Mesenchymal stem cell (in vitro differentiated cells and primary cell): ENCODE measurements around the gene MADD.
A peak's percentile ranks its signal among the peaks of the same experiment; 100 is the strongest.
"Not testable (repeated sequence)": the region's sequence is repeated elsewhere in the genome, so short reads cannot be mapped to it uniquely, and the experiment has no call there.

Experiments
- DNase-seq: peaks from one replicate; pipeline ENCODE4 v3.0.0-alpha.2; 2013
- H2AFZ ChIP-seq: one replicate; pipeline ENCODE4 v1.6.1; 2013; ENCODE audit warnings: low read depth, mild to moderate bottlenecking, control low read depth, inconsistent platforms, low read length, moderate library complexity
- H2AK5ac ChIP-seq: 2 replicates; pipeline ENCODE4 v1.6.1; 2013; ENCODE audit warnings: low read length, moderate library complexity, mild to moderate bottlenecking, inconsistent platforms; ENCODE audit not compliant: severe bottlenecking
- H2BK120ac ChIP-seq: one replicate; pipeline ENCODE4 v1.6.1; 2013; ENCODE audit warnings: low read depth, mild to moderate bottlenecking, inconsistent platforms, low read length, moderate library complexity
- H2BK12ac ChIP-seq, 2 experiments: one replicate each; pipeline ENCODE4 v1.6.1; 2013; ENCODE audit warnings: inconsistent platforms in 2 of 2, low read length in 2 of 2, mild to moderate bottlenecking in 2 of 2, moderate library complexity in 2 of 2, control low read depth in 1 of 2
- H2BK15ac ChIP-seq: one replicate; pipeline ENCODE4 v1.6.1; 2013; ENCODE audit warnings: mild to moderate bottlenecking, low read depth, inconsistent platforms; ENCODE audit not compliant: poor library complexity, severe bottlenecking
- H2BK5ac ChIP-seq: 2 replicates; pipeline ENCODE4 v1.6.1; 2013; ENCODE audit warnings: low read depth, mild to moderate bottlenecking, low read length, control low read depth, inconsistent platforms; ENCODE audit not compliant: poor library complexity, severe bottlenecking
- H3K14ac ChIP-seq, 2 experiments: one replicate each; pipeline ENCODE4 v1.6.1; 2013; ENCODE audit warnings: inconsistent platforms in 2 of 2, low read length in 2 of 2, control low read depth in 1 of 2, mild to moderate bottlenecking in 1 of 2, moderate library complexity in 1 of 2
- H3K18ac ChIP-seq, 2 experiments: one replicate each; pipeline ENCODE4 v1.6.1; 2013; ENCODE audit warnings: inconsistent platforms in 2 of 2, low read length in 2 of 2, control low read depth in 1 of 2, low read depth in 1 of 2, mild to moderate bottlenecking in 1 of 2
- H3K23ac ChIP-seq, 2 experiments: one replicate each; pipeline ENCODE4 v1.6.1; 2013; ENCODE audit warnings: inconsistent platforms in 2 of 2, low read length in 2 of 2, mild to moderate bottlenecking in 2 of 2, moderate library complexity in 2 of 2, control low read depth in 1 of 2
- H3K27ac ChIP-seq: 2 replicates; pipeline ENCODE4 v1.5.1; 2013; ENCODE audit warnings: mild to moderate bottlenecking, moderate library complexity, low read length, control low read depth, inconsistent platforms; ENCODE audit not compliant: poor library complexity, severe bottlenecking
- H3K27me3 ChIP-seq, 2 experiments: 2 replicates each; pipeline versions ENCODE4 v1.6.1 to v1.7.0; 2013; ENCODE audit warnings: low read length in 2 of 2, mild to moderate bottlenecking in 2 of 2, moderate library complexity in 2 of 2, control low read depth in 1 of 2, inconsistent platforms in 1 of 2; ENCODE audit not compliant: control insufficient read depth in 1 of 2, insufficient read depth in 1 of 2
- H3K36me3 ChIP-seq, 2 experiments: 2 replicates each; pipeline versions ENCODE4 v1.6.1 to v1.7.0; 2013; ENCODE audit warnings: low read length in 2 of 2, control low read depth in 1 of 2, inconsistent platforms in 1 of 2, low read depth in 1 of 2, mild to moderate bottlenecking in 1 of 2; ENCODE audit not compliant: insufficient read depth in 2 of 2, control insufficient read depth in 1 of 2
- H3K4ac ChIP-seq, 2 experiments: one replicate each; pipeline ENCODE4 v1.6.1; 2013; ENCODE audit warnings: inconsistent platforms in 2 of 2, low read length in 2 of 2, mild to moderate bottlenecking in 2 of 2, moderate library complexity in 2 of 2, control low read depth in 1 of 2, low read depth in 1 of 2
- H3K4me1 ChIP-seq: 2 replicates; pipeline ENCODE4 v1.6.1; 2013; ENCODE audit warnings: low read depth, low read length, control low read depth; ENCODE audit not compliant: control insufficient read depth, insufficient read depth
- H3K4me2 ChIP-seq: 2 replicates; pipeline ENCODE4 v1.6.1; 2013; ENCODE audit warnings: low read length, mild to moderate bottlenecking, inconsistent platforms; ENCODE audit not compliant: poor library complexity, severe bottlenecking
- H3K4me3 ChIP-seq, 2 experiments: 2 replicates each; pipeline versions ENCODE4 v1.5.1 to v1.7.0; 2013; ENCODE audit warnings: low read length in 2 of 2, mild to moderate bottlenecking in 2 of 2, control low read depth in 1 of 2, low read depth in 1 of 2; ENCODE audit not compliant: insufficient read depth in 1 of 2
- H3K79me1 ChIP-seq: replicated peaks from 2 replicates; pipeline ENCODE4 v1.6.1; 2013; ENCODE audit warnings: mild to moderate bottlenecking, control low read depth, low read length, inconsistent platforms; ENCODE audit not compliant: poor library complexity, severe bottlenecking
- H3K9ac ChIP-seq: 2 replicates; pipeline ENCODE4 v1.7.0; 2013; ENCODE audit warnings: mild to moderate bottlenecking, low read length, moderate library complexity
- H3K9me3 ChIP-seq: 2 replicates; pipeline ENCODE4 v1.7.0; 2013; ENCODE audit warnings: mild to moderate bottlenecking, low read length; ENCODE audit not compliant: control insufficient read depth
- H4K8ac ChIP-seq: one replicate; pipeline ENCODE4 v1.6.1; 2013; ENCODE audit warnings: inconsistent platforms, mild to moderate bottlenecking, low read length, moderate library complexity
- H4K91ac ChIP-seq: one replicate; pipeline ENCODE4 v1.6.1; 2013; ENCODE audit warnings: mild to moderate bottlenecking, low read length, inconsistent platforms
- WGBS: methylation state at CpG from one replicate; pipeline ENCODE4 v1.1.7; 2013; ENCODE audit warnings: mixed read lengths; 5-methylcytosine and 5-hydroxymethylcytosine counted together

The MADD gene

DNA sequence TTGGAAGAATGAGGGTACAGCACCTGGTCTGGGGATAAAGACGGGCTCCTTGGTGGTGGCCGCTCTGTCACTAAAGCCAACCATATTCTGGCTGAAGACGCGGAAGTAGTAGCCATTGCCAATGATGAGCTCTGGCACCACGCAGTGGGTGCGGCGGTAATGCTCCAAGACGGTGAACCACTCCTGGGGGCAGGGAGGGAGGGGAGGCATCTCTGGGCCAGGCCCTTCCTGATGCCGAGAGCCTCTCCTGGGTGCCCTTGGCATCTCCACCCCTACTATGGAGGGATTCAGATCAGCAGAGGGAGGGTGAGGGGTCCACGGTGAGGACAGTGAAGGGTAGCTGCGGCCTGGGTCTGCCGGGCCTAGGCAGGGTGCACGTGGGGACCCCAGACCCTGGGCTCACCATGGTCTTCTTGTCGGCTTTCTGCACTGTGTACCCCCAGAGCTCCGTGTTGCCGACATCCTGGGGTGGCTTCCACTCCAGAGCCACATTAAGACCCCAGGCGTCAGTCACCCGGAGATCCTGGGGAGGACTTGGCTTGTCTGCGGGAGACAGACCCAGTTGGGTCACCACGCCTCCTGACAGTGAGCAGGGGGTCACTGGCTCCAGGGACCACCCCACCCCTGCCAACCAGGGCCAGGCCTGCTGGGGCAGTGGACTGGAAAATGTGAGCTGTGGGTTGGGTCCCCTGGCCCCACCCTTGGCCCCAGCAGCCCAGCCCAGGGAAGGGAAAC lies 63.0 kb downstream of the MADD start:
- Histone ChIP-seq H3K14ac (no peak overlapping the region), H4K91ac (no peak overlapping the region), H2BK120ac (no peak overlapping the region), H3K18ac (no peak overlapping the region), H3K23ac (no peak overlapping the region), H2BK15ac (no peak overlapping the region), H3K4me2 (no peak overlapping the region), H2AK5ac (no peak overlapping the region), H2AFZ (no peak overlapping the region), H3K9ac (no peak overlapping the region), H3K27ac (no peak overlapping the region), H3K79me1 (no peaks in the 10 kb centered on the region), H3K36me3 (peaks cover 0 to 32% of the 10 kb centered on the region in 2 experiments), H3K27me3 (peaks cover 0 to 11% of the 10 kb centered on the region in 2 experiments), H2BK12ac (no peak overlapping the region), H3K9me3 (no peaks in the 10 kb centered on the region), H3K4me3 (no peak overlapping the region), H3K4ac (no peak overlapping the region), H4K8ac (no peak overlapping the region), H3K4me1 (peaks cover 9% of the 10 kb centered on the region), H2BK5ac (no peak overlapping the region)
- WGBS: 94% methylated on average over 19 of the region's 20 CpGs
- no peak for DNase-seq

DNA sequence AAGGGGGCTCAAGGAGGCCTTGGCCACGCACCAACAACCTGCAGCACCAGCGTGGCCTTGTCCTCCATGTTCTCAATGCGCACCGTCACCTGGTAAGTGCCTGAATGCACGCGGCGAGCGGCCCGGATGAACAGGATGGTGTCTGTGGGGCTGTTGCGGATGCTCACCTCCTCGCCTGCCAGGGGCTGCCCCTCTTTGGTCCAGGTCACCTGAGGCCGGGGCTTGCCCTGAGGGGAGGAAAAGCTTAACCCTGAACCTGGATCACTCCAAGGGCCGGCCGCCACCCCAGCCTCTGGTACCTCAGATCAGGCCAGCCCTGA lies 63.6 kb downstream of the MADD start:
- peaks cover 0 to 27% of the 10 kb centered on the region in 2 experiments for H3K36me3 ChIP-seq
- peaks cover 0 to 16% of the 10 kb centered on the region in 2 experiments for H3K27me3 ChIP-seq
- H3K14ac ChIP-seq: no peak overlapping the region
- H3K9me3 ChIP-seq: no peaks in the 10 kb centered on the region
- no peak for DNase-seq
- H2BK12ac ChIP-seq: no peak overlapping the region
- no peak overlapping the region for H2BK5ac ChIP-seq
- H4K8ac ChIP-seq: no peak overlapping the region
- H2BK120ac ChIP-seq: no peak overlapping the region
- no peaks in the 10 kb centered on the region for H3K79me1 ChIP-seq
- no peak overlapping the region for H2AFZ ChIP-seq
- H2AK5ac ChIP-seq: no peak overlapping the region
- no peak overlapping the region for H3K4me2 ChIP-seq
- H3K27ac ChIP-seq: no peak overlapping the region
- H3K4me3 ChIP-seq: no peak overlapping the region
- 89% methylated on average over 14 of the region's 14 CpGs for WGBS
- peaks cover 9% of the 10 kb centered on the region for H3K4me1 ChIP-seq
- H3K23ac ChIP-seq: no peak overlapping the region
- H3K9ac ChIP-seq: no peak overlapping the region
- H3K4ac ChIP-seq: no peak overlapping the region
- H2BK15ac ChIP-seq: no peak overlapping the region
- H3K18ac ChIP-seq: no peak overlapping the region
- no peak overlapping the region for H4K91ac ChIP-seq

DNA sequence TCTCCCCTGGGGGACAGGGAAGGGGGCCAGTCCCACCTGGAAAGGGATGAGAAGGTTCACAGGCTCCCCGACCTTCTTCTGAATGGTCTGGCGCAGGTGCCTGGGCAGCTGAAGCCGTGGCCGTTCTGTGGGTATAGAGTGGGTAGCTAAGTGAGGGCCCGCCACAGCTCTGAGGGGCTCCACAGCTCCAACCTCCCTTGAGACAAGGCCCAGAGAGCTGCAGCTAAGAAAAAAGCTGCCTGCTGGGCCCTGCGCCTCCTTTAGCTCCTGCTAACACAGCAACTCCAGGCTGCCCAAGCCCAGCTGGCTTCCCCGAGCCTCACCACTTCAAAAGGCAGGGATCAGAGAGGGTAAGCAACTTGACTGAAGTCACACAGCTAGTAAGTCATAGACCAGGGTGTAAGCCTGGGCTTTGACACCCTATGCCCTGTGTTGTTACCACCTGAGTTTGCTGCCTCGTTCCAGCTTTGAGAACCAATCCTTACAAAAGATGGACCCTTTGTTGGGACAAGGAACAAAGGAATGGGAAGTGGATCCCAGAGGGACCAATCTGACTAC lies 64.0 kb downstream of the MADD start:
- Histone ChIP-seq H2BK12ac (no peak overlapping the region), H4K8ac (no peak overlapping the region), H2BK5ac (no peak overlapping the region), H2BK120ac (no peak overlapping the region), H3K27me3 (peaks cover 0 to 20% of the 10 kb centered on the region in 2 experiments), H3K23ac (no peak overlapping the region), H3K36me3 (peaks cover 0 to 22% of the 10 kb centered on the region in 2 experiments), H3K79me1 (no peaks in the 10 kb centered on the region), H3K27ac (no peak overlapping the region), H3K4ac (no peak overlapping the region), H2AFZ (no peak overlapping the region), H3K4me1 (peaks cover 9% of the 10 kb centered on the region), H3K9me3 (no peaks in the 10 kb centered on the region), H2AK5ac (no peak overlapping the region), H2BK15ac (no peak overlapping the region), H3K14ac (no peak overlapping the region), H3K4me2 (no peak overlapping the region), H4K91ac (no peak overlapping the region), H3K9ac (no peak overlapping the region), H3K18ac (no peak overlapping the region), H3K4me3 (no peak overlapping the region)
- whole genome bisulfite sequencing: 94% methylated on average over 8 of the region's 8 CpGs
- DNase-seq: no peak

DNA sequence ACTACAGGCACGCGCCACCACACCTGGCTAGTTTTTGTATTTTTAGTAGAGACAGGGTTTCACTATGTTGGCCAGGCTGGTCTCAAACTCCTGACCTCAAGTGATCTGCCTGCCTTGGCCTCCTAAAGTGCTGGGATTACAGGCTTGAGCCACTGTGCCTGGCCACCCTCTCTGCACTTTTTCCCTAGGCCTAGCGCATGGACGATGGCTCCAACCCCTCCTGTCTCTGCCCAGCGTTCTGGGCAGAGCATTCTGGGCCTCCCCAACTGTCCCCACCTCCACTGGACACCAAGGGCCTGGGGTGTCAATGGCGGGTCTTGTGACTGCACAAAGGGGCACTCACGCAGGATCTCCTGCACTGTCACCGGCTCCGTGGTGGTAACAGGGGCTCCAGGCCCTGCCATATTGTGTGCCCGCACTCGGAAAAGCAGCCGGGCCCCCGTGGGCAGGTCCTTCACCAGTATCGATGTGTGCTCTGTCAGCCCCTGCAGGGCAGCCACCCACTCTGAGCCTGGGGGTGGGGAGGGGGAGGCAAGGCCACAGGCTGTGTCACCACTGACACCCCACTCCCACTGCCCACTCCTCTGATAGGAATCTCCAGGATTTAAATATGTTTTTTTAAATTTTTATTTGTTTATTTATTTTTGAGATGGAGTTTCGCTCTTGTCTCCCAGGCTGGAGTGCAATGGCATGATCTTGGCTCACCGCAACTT lies 64.9 kb downstream of the MADD start:
- H3K4me2 ChIP-seq, H3K79me1 ChIP-seq: not testable (repeated sequence)
- H3K36me3 ChIP-seq: peaks cover 0 to 14% of the 10 kb centered on the region in 2 experiments

More for the DNA sequence above, 64.9 kb downstream of the MADD start:
- H3K4me1 ChIP-seq, H2BK5ac ChIP-seq, H2BK120ac ChIP-seq, H3K27ac ChIP-seq, H4K91ac ChIP-seq, H2BK15ac ChIP-seq, H3K9ac ChIP-seq, H3K18ac ChIP-seq, DNase-seq, H2AK5ac ChIP-seq, H3K14ac ChIP-seq, H2BK12ac ChIP-seq, H3K4me3 ChIP-seq, H4K8ac ChIP-seq, H3K9me3 ChIP-seq, H3K23ac ChIP-seq, H3K4ac ChIP-seq: not testable (repeated sequence)
- Histone ChIP-seq H2AFZ (peak overlapping the region; percentile 10), H3K27me3 (peaks cover 0 to 21% of the 10 kb centered on the region in 2 experiments)
- 93% methylated on average over 15 of the region's 16 CpGs for WGBS
